HG03558 (cell line): ENCODE measurements around the gene ATXN10.

Source experiments
- ATAC-seq: cut with Tn5 transposase; IDR thresholded peaks from one replicate; pipeline ENCODE4 v1.9.1; 2021; ENCODE audit warnings: moderate number of reproducible peaks; ENCODE audit not compliant: unreplicated experiment; ENCODE audit errors: extremely low read depth

The ATXN10 gene

GRCh38 chr22:45807156-45807915, 135.7 kb downstream of the ATXN10 start:
- no peak for ATAC-seq

- ATAC-seq: no peak
Measured at GRCh38 chr22:45812910-45813309, 141.3 kb downstream of the ATXN10 start.

DNA sequence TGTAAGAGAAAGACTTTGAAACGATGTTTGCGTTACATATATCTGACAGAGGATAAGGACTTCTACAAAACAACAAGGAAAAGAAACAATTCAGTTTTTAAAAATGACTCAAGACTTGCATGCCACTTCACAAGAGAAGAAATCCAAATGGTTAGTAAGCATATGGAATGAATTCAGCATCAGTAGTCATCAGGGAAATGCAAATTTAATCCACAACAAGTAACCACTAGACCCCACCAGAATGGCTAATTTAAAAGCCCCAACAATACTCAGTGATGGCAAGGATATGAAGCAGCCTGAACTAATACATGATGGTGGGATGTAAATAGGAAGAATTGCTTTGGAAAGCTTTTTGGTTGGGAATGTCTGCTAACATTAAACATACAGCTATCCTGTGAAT, 142.6 kb downstream of the ATXN10 start:
- ATAC-seq: no peak

GRCh38 chr22:45816776-45817175, 145.1 kb downstream of the ATXN10 start:
- ATAC-seq: no peak

GRCh38 chr22:45817745-45818423, 146.2 kb downstream of the ATXN10 start:
- no peak for ATAC-seq

- no peak for ATAC-seq
Measured at GRCh38 chr22:45818424-45819085, 146.9 kb downstream of the ATXN10 start.

- no peak for ATAC-seq
Measured at GRCh38 chr22:45819305-45819704, 147.7 kb downstream of the ATXN10 start.

DNA sequence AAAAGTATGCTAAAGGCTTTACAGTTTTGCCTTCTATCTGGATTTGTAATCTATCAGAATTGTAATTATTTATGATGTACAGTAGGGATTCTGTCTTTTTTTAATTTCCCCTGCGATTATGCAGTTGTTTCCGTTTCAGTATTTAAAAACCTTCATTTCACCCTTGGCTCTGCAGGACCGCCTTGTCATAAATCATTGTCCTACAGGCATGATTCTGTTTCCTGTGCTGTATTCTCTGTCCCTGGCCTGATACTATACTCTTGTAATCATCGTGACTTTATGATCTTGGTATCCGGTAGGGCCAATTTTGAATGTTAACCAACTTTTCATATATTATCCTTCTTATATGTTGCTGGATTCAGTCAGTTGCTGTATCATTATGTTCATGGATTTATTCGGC, 151.7 kb downstream of the ATXN10 start:
- ATAC-seq: no peak

- ATAC-seq: no peak
Measured at GRCh38 chr22:45826520-45826919, 154.9 kb downstream of the ATXN10 start.

GRCh38 chr22:45828841-45829240, 157.2 kb downstream of the ATXN10 start:
- no peak for ATAC-seq

GRCh38 chr22:45830531-45831245, 159.1 kb downstream of the ATXN10 start:
- ATAC-seq: no peak

DNA sequence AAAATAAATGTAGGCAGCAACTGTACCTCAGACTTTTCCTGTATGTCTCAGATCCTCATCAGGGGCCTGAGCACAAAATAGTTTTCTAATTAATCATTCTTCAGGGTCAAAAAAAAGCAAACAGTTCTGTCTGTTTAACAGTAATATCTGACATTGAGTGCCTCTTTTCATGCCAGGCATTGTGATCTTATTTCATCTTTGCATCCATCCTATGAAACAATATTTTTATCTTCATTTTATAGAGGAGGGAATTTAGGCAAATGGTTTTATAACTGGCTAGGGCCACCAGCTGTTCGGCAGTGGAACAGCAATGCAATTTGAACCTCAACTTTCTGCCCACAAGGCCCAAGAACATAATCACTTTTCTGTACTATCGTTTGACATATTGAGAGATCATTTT, 159.8 kb downstream of the ATXN10 start:
- ATAC-seq: no peak

- no peak for ATAC-seq
Measured at GRCh38 chr22:45832180-45832579, 160.5 kb downstream of the ATXN10 start.

GRCh38 chr22:45832959-45833580, 161.4 kb downstream of the ATXN10 start:
- ATAC-seq: no peak

- ATAC-seq: no peak
Measured at GRCh38 chr22:45833613-45834012, 162.0 kb downstream of the ATXN10 start.

DNA sequence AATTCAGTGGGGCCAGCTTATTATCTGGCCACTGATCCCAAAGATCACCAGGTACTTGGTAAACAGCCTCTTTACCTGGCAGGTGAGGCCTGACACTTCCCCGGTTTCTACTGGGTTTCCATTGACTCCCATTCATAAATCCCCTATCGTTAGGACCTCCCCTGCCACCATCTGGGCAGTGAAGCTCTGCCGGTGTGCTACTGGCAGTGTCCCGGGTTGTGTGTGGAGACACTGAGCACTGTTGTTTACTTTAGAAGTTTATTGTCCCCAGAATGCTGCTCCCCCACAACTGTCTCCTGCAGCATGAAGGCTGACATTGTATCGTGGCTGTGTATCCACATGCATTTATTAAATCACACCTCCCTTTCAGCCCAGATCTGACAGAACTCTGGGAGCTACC, 162.6 kb downstream of the ATXN10 start:
- no peak for ATAC-seq

DNA sequence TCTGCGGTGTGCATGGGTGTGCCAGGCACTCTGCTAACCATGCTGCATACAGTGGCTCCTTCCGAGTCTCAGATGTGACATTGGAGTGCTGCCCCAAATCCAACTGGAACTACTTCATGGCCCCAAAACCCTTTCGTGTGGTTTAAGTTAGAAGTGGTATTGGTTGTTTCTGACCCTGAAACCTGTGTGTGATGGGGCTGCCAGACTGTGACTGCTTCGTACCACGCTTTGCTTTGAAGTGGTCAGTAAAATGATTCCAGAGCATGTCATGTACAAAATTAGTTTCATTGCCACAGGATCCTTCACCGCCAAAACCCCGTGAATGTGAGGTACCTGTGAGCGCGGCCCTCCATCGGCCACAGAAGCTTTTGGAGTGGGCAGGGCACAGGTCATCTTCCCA, 163.2 kb downstream of the ATXN10 start:
- ATAC-seq: no peak

DNA sequence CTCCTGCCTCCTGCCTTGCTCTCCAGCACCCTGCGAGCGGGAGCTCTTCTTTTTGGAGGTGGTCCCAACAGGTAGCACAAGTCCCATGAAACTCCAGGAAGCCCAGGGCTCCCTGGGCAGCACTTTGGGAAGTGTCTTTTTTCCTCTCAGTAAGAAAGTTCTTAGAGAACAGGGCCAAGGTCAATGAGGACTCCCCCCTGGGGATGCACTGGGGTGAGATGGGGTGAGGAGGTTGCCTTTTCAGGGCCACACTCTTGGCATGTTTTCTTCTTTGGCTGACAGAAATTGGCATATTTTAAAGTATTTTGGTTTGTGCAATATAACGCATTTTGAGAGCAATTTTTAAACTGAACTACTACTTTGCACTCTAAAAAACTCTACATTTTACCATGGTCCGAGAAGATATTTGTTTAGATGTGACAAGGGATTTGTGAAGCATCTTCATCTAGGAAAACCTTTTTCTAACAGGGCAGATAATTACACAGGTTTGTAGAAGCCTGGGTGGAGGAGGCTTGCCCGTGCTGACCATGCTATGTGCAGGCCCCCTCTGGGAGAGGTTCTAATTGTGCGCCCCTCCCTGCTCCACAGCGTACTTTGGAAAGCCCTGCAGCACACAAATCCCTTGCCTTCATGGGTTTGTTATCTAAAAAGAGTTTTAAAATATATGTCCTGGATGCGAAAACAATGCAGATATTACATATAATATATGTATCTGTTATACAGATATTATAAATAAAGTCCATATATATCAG, 165.0 kb downstream of the ATXN10 start:
- ATAC-seq: no peak

DNA sequence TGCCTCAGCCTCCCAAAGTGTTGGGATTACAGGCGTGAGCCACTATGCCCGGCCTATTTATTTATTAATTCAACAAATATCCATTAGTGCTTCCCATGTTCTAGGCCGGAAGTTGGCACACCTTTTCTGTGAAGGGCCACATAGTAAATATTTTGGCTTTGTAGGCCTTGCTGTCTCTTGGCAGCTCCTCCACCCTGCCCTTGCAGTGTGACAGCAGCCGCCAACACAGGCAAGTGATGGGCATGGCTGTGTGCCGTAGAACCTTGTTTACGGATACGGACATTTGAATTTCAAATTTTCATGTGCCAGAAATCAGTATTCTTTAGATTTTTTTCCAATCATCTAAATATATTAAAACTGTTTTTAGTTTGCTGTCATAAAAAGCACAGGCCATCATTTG, 165.9 kb downstream of the ATXN10 start:
- no peak for ATAC-seq
